NCI-H1436 treated with DMSO at 0.1 percent for 48 hours (cell line): Measurements from ENCODE around the gene TMC8.
"Not testable (repeated sequence)": the region's sequence is repeated elsewhere in the genome, so short reads cannot be mapped to it uniquely, and the experiment has no call there.

Experiments used
- DNase-seq: peaks from one replicate; lab custom pipeline; 2025; lab: John Stamatoyannopoulos, UW

The TMC8 gene

DNA sequence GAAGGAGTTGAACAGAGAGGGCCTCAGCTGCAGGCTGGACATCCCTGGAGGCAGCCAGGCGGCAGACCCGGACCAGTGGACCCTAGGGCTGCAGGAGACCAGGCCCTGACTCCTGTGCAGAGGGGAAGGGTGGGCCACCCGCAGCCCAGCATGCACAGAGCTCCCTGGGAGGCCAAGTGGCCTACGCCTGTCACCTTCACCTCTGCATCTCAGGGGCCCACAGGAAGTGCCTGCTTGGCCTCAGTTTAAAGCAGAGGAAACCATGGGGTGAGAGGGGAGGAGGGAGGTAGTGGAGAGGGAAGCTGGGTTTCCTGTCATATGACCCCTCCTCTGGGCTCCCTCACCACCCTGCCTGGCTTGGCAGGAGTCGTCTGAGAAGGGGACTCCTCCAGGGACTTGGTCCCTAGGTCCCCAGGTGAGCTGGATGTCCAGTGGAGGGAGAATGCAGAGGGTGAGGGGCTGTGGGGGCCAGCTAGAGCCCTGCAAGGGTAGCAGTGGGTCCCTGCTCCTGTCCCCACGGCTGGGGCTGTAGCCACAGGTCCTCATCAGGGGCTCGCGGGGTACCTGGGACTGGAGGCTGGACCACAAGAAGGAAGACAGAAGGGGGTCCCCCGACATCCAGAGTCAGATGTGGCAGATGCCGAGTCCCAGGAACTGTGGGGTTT is at the start of gene TMC8:
TSS of gene TMC8 (plus strand) at position 335 of the 665 bp plus-strand sequence. CDS start 818 bp downstream, outside the sequence.
- no peak for DNase-seq

- DNase-seq, result no peak
Observed at GRCh38 chr17:78081551-78081950, 49.0 kb upstream of the TMC8 start.

- DNase-seq, result not testable (repeated sequence)
Observed at GRCh38 chr17:78082355-78082872, 48.2 kb upstream of the TMC8 start.

DNA sequence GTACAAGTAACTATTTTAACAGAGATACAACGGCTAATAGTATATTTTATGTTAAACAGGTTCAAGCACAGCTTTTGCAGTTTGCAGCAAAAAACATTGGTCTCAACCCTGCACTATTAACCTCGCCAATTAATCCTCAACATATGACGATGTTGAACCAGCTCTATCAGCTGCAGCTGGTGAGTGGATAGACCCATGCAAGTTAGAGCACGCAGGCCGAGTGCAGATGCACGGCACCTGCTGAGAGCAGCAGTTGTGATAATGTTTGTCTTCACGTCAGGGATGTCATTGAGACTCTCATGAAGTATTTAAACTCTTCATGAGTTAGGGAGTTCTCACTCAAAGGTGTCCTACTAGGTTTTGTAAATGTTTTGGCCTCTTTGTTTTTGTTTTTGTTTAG is 47.6 kb upstream of the TMC8 start:
- no peak for DNase-seq

DNA sequence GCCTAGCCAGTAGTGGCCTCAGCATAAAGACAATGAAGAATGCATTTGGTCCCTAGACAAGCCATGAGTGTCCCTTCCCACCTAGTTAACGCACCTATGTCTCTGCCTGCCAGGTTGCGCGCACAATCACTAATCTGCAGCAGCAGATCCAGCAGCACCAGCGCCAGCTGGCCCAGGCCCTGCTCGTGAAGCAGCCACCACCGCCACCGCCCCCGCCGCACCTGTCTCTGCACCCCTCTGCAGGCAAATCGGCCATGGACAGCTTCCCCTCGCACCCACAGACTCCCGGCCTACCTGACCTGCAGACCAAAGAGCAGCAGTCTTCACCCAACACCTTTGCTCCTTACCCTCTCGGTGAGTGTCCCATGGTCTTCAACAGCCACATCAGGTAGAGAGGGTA is 43.8 kb upstream of the TMC8 start:
- DNase-seq, result no peak

GRCh38 chr17:78088529-78088928 is 42.0 kb upstream of the TMC8 start:
- no peak for DNase-seq

DNA sequence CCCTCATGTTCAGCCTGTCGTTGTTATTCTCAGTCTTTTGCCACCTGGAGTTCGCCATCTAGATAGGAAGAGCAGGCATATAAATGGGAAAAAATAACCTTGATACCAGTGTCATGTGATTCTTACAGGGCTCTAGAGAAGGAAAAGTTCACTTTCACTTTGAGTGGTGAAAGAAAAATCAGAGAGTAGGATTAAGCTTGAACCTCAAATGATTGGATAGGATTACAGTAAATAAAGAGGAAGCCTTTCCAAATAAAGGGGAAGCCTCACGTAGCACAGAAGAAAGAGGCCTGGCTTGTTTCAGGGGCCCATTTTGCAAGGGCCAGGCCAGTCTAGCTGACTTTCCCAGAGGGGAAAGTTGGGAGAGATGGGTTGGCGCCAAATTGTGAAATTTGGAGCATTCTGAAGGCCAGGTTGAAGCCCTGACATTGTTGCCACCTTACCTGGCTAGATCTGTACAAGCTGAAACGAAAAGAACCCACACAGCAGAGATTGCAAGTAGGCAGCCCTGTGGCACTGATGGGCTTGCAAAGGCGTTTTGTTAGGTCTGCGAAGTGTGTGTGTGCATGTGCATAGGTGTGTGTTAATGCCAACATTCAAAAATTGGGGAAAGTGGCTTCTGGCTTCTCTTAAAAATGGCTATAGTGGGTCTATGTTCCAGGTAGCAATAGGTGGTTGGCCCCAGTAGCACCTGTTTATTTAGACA is 40.8 kb upstream of the TMC8 start:
- DNase-seq, result no peak

GRCh38 chr17:78092794-78093324 is 37.7 kb upstream of the TMC8 start:
- DNase-seq, result no peak

GRCh38 chr17:78095035-78095434 is 35.5 kb upstream of the TMC8 start:
- no peak for DNase-seq

- DNase-seq, result no peak
Observed at GRCh38 chr17:78096093-78096492, 34.5 kb upstream of the TMC8 start.

GRCh38 chr17:78101112-78101511 is 29.5 kb upstream of the TMC8 start:
- no peak for DNase-seq

DNA sequence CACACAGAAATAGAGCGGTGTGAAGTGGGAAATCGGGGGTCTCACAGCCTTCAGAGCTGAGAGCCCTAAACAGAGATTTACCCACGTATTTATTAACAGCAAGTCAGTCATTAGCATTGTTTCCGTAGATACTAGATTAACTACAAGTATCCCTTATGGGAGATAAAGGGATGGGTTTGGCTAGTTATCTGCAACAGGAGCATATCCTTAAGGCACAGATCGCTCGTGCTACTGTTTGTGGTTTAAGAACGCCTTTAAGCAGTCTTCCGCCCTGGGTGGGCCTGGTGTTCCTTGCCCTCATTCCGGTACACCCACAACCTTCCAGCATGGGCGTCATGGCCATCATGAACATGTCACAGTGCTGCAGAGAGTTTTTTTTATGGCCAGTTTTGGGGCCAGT is 29.0 kb upstream of the TMC8 start:
- no peak for DNase-seq

- no peak for DNase-seq
Observed at GRCh38 chr17:78103311-78103710, 27.3 kb upstream of the TMC8 start.

- no peak for DNase-seq
Observed at GRCh38 chr17:78104540-78104941, 26.0 kb upstream of the TMC8 start.

DNA sequence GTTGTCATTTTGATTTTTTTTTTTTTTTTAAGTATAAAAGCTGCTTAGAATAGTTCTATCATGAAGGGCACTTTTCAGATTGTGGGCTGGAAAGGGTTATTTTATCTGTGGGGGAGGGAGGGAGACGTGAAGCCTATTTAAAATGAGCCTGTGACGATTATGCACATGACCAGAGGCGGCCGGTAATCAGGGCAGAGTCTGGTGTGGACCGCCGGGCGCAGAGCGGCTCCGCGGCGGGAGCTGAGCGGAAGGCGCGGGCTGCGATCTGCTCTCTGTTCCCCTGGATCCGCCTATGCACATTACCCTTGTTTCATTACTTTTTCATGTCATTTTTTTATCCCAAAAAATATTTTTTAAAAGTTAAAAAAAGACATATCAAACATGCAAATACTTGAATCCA is 25.5 kb upstream of the TMC8 start:
- DNase-seq, result no peak

- no peak for DNase-seq
Observed at GRCh38 chr17:78105551-78105950, 25.0 kb upstream of the TMC8 start.

DNA sequence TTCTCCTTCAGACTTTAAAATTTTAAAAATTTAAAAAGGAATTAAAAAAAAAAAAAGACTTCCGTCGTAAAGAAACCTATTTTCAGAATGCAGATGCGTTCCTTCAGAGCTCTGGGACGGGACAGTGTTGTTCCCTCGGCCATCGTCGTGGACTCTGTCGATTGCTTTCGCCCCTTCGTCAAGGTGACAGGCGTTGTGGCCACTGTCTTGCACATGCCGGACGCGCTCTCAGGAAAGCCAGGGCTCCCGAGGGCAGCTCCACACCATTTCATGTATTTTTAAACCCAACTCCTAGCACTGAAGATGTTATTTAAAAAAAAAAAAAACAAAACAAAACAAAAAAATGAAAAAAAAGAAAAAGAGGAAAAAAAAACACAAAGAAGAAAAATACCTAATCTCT is 24.4 kb upstream of the TMC8 start:
- DNase-seq, result no peak

DNA sequence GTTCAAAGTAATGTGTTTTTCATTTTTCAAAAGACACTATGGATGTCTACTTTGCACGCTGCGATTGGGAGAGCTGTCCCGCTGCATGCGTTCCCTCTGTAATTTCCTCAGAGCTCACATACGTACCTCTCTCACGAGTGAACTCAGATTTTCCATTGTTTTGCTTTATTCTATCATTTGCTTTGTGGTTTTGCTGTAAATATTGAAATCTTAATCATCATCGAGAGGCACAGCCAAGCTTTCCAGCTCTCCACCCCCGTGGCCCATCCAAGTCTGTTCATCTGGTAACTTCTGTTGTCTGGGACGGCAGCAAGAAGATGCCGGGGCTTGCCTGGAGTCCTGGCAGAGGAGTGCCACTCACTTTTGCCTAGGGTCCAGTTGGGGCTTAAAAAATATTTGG is 23.1 kb upstream of the TMC8 start:
- no peak for DNase-seq

- no peak for DNase-seq
Observed at GRCh38 chr17:78107976-78108725, 22.4 kb upstream of the TMC8 start.

GRCh38 chr17:78108726-78109488 is 21.7 kb upstream of the TMC8 start:
- DNase-seq, result no peak

DNA sequence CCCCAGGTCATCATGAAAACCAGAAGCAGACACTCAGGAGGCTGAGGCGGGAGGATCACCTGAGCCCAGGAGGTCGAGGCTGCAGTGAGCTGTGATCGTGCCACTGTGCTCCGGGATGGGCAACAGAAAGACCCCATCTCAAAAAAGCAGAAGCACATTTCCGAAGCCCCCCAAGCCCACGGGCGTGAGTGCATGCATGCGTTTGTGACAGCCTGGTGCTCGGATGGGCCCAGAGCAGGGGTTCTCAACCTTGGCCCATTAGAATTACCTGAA is 21.1 kb upstream of the TMC8 start:
- no peak for DNase-seq

GRCh38 chr17:78110363-78111015 is 20.1 kb upstream of the TMC8 start:
- DNase-seq, result no peak
